Ovary (tissue), 9 donors: Measurements from ENCODE around the gene INO80C. TPM values are rescaled to one million over a fixed set of nuclear protein-coding genes. Genes with fewer than 3 reads are reported as not detected.

ENCODE experiments used
- DNase-seq, 5 donors: peaks; one replicate each; pipeline ENCODE4 v3.0.0-alpha.2; 2019 to 2020
- H3K27ac ChIP-seq, 2 donors: fragments of 200-600 bp; one replicate each; pipeline versions ENCODE4 v1.5.1 to v1.8.0; 2019 to 2022
- H3K27me3 ChIP-seq: fragments of 200-600 bp; one replicate; pipeline ENCODE4 v1.8.0; 2022
- H3K36me3 ChIP-seq: fragments of 200-600 bp; sonication (generic); one replicate; pipeline ENCODE4 v1.5.1; 2019
- H3K4me1 ChIP-seq: one replicate; pipeline ENCODE4 v1.8.1; 2013; ENCODE audit warnings: mild to moderate bottlenecking, moderate library complexity; ENCODE audit not compliant: insufficient read depth
- H3K4me3 ChIP-seq: fragments of 200-600 bp; sonication (generic); one replicate; pipeline ENCODE4 v1.5.1; 2017
- H3K9me3 ChIP-seq, 2 donors: fragments of 200-600 bp in 1 of 2; sonication (generic) in 1 of 2; one replicate each; pipeline versions ENCODE4 v1.5.1 to v1.8.1; 2013 to 2019; ENCODE audit warnings: mild to moderate bottlenecking in 1 of 2, moderate library complexity in 1 of 2
- EP300 ChIP-seq: sonication (generic); formaldehyde crosslinking; IDR thresholded peaks from one replicate; pipeline ENCODE4 v1.6.1; 2017; ENCODE audit warnings: antibody characterized with exemption
- POLR2A ChIP-seq: fragments of 450-650 bp; IDR thresholded peaks from one replicate; pipeline ENCODE4 v1.6.1; 2017; ENCODE audit warnings: antibody characterized with exemption, mild to moderate bottlenecking, moderate library complexity
- WGBS, 3 donors: extraction: QIAGEN DNeasy Blood & Tissue Kit in 1 of 3; methylation state at CpG; one replicate each; pipeline versions ENCODE4 v1.1.5 to v1.1.7; 2013 to 2017; 5-methylcytosine and 5-hydroxymethylcytosine counted together
- intact Hi-C, 4 donors: fragments of 100-400 bp; cut with DNase I; formaldehyde crosslinking; loops; one replicate each; pipeline versions ENCODE4 v1.11.0 to v1.15.1; 2022 to 2023
- polyA plus RNA-seq, 2 donors: library from polyadenylated mRNA; stranded (reverse); fragments of 200-250 nt in 1 of 2; fragments of 350-450 nt in 1 of 2; fragmentation: Illumina TruSeq in 1 of 2; extraction: RNeasy Lipid Tissue Mini Kit (QIAGEN cat#74804) in 1 of 2; gene quantifications; one replicate each; pipeline ENCODE4 v1.2.3, GENCODE V29; 2013 to 2014
- total RNA-seq, 7 donors: library from RNA; depleted of rRNA in 2 of 7; stranded (reverse); fragments of >200 nt in 2 of 7; fragmentation: NEBNext Ultra II Directional in 3 of 7; extraction: Animal tissue kit (Norgen Biotek cat#: 25700) in 3 of 7; gene quantifications; one replicate each; pipeline versions ENCODE4 v1.1.0 to v1.2.4, GENCODE V29; 2016 to 2023
- TF ChIP-seq, protein P1 (sequence below), 3 donors: fragments of 450-650 bp in 2 of 3; fragments of 200-600 bp in 1 of 3; IDR thresholded peaks; one replicate each; pipeline versions ENCODE4 v1.5.1 to v1.8.0; 2016 to 2022; ENCODE audit warnings: antibody characterized with exemption in 3 of 3, mild to moderate bottlenecking in 1 of 3
- donor health status: DM: no; HTN: no; CAD: no; lungs with moderate emphysema.
- donor health status: DM: no; HTN: no; CAD: no.
- donor health status: Bipolar disorder and iron deficiency.
- donor health status: DM: yes; HTN: yes; CAD: no.
- donor health status: DM: no; HTN: no; CAD: no.
- donor health status: DM: yes; HTN: yes; CAD: no.

The INO80C gene
- total and polyA plus RNA-seq, 9 donors = 1.8 to 13.9 (median 8.8) TPM

- intact Hi-C loops = no loop called here
- WGBS, 3 donors = 76 to 79% (median 79%) methylated on average over 5 of the region's 5 CpGs
Measured at GRCh38 chr18:35524226-35524625, 26.5 kb upstream of the INO80C start.

GRCh38 chr18:35522130-35522959, 24.6 kb upstream of the INO80C start:
- Histone ChIP-seq H3K36me3 (no peaks in the 10 kb centered on the region), H3K4me1 (peaks cover 5% of the 10 kb centered on the region), H3K9me3 (no peaks in the 10 kb centered on the region), H3K27ac (no peak overlapping the region), H3K4me3 (no peak overlapping the region), H3K27me3 (no peaks in the 10 kb centered on the region)
- TF ChIP-seq, protein P1, sequence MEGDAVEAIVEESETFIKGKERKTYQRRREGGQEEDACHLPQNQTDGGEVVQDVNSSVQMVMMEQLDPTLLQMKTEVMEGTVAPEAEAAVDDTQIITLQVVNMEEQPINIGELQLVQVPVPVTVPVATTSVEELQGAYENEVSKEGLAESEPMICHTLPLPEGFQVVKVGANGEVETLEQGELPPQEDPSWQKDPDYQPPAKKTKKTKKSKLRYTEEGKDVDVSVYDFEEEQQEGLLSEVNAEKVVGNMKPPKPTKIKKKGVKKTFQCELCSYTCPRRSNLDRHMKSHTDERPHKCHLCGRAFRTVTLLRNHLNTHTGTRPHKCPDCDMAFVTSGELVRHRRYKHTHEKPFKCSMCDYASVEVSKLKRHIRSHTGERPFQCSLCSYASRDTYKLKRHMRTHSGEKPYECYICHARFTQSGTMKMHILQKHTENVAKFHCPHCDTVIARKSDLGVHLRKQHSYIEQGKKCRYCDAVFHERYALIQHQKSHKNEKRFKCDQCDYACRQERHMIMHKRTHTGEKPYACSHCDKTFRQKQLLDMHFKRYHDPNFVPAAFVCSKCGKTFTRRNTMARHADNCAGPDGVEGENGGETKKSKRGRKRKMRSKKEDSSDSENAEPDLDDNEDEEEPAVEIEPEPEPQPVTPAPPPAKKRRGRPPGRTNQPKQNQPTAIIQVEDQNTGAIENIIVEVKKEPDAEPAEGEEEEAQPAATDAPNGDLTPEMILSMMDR (IDR thresholded peaks at IDR 0.05) = no peak
- TF ChIP-seq POLR2A (no peak), EP300 (no peak)
- intact Hi-C loops = no loop called here
- 85 to 95% (median 85%) methylated on average over 2 of the region's 2 CpGs for WGBS, 3 donors
- no peak for DNase-seq

More at GRCh38 chr18:35524226-35524625, 26.5 kb upstream of the INO80C start:
- Histone ChIP-seq H3K36me3 (no peaks in the 10 kb centered on the region), H3K4me3 (no peak overlapping the region), H3K27me3 (no peaks in the 10 kb centered on the region), H3K9me3 (no peaks in the 10 kb centered on the region), H3K4me1 (peaks cover 5% of the 10 kb centered on the region), H3K27ac (no peak overlapping the region)
- no peak for TF ChIP-seq POLR2A
- no peak for TF ChIP-seq EP300
- TF ChIP-seq, protein P1 (IDR thresholded peaks at IDR 0.05) = no peak
- DNase-seq = no peak

GRCh38 chr18:35521133-35521532, 23.4 kb upstream of the INO80C start:
- TF ChIP-seq EP300 (no peak), POLR2A (no peak)
- TF ChIP-seq, protein P1 (IDR thresholded peaks at IDR 0.05) = no peak
- DNase-seq = no peak
- Histone ChIP-seq H3K27ac (no peak overlapping the region), H3K4me3 (no peak overlapping the region), H3K9me3 (no peaks in the 10 kb centered on the region), H3K36me3 (no peaks in the 10 kb centered on the region), H3K4me1 (peaks cover 4% of the 10 kb centered on the region), H3K27me3 (no peaks in the 10 kb centered on the region)
- WGBS, 3 donors = 84 to 95% (median 91%) methylated on average over 5 of the region's 5 CpGs
- intact Hi-C loops = no loop called here

GRCh38 chr18:35519148-35519899, 21.6 kb upstream of the INO80C start:
- H3K27ac ChIP-seq = no peak overlapping the region
- H3K27me3 ChIP-seq = no peaks in the 10 kb centered on the region
- no peak for DNase-seq
- TF ChIP-seq, protein P1 (IDR thresholded peaks at IDR 0.05) = no peak
- TF ChIP-seq EP300 (no peak), POLR2A (no peak)
- no peaks in the 10 kb centered on the region for H3K4me1 ChIP-seq
- intact Hi-C loops = no loop called here
- no peak overlapping the region for H3K4me3 ChIP-seq
- 51 to 55% (median 53%) methylated on average over 7 of the region's 7 CpGs for WGBS, 3 donors
- no peaks in the 10 kb centered on the region for H3K9me3 ChIP-seq
- no peaks in the 10 kb centered on the region for H3K36me3 ChIP-seq
